Anterior cingulate cortex (tissue), 58 donors: Measurements from ENCODE around the gene DGKI.

Experiments
- DNase-seq, 58 donors: peaks; one replicate each; lab custom pipeline; 2025; lab: John Stamatoyannopoulos, UW

Gene DGKI

DNA sequence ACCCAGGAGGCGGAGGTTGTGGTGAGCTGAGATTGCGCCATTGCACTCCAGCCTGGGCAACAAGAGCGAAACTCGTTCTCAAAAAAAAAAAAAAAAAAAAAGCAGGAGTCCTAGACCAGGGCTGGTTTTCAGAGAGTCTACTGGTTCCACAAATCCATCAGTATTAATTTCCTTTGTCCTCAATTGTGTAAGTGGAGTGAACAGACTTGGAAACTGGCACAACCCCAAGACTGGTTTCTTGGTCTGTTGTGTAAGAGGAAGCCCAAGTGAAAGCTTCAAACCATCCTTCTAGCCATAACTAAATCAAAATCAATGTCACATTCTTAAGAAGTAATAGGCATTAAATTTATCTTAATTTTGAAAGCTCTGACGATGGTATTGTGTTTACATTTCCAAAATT lies 213.6 kb downstream of the DGKI start:
- DNase-seq = no peak

DNA sequence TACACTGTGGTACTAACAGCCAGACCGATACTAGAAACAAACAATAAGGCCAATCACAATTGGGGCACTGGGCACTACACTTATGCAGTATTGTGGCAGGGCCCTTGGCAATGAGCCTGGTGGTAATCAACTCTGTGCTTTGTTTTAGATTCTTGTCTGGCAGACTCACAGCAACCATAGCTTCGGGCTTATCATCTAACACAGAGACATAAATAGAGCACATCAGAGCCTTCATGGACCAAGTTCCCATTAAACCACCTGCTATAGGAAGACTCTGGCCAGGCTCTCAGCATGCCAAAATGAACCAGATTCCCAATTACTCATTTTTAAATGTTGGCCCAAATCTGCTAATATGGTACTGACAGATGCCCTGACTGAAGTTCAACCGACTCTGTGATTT lies 218.6 kb downstream of the DGKI start:
- peak in 42 of 58 donors; percentile 2 to 79 (median 36) for DNase-seq

DNA sequence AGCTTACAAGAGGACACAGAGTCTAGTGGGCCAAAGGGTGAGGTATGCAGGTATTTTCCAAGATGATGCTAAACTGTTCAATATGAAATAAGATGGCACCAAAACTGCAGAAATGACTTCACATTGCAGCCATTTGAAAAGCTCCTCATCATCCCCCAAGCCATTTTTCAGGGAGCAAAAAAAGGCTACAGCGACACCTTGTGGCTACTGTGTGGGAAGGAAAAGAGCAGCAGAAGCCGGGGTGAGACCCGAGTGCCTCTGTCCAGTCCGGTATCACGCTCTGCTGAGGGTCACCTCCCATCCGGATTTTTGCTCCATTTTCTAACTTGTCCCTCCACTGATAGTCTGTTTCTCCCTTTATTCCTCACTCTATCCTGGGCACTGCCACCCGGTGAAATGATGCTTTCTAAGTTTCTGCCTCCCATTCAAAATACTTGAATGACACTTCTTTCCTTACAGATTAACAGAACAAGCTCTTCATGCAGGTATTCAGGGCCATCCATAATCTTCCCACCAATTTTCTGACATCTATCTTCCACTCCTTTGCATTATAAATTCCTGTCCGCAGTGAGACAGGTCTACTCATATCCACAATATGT lies 220.2 kb downstream of the DGKI start:
- peak in 35 of 58 donors; percentile 1 to 45 (median 8) for DNase-seq

DNA sequence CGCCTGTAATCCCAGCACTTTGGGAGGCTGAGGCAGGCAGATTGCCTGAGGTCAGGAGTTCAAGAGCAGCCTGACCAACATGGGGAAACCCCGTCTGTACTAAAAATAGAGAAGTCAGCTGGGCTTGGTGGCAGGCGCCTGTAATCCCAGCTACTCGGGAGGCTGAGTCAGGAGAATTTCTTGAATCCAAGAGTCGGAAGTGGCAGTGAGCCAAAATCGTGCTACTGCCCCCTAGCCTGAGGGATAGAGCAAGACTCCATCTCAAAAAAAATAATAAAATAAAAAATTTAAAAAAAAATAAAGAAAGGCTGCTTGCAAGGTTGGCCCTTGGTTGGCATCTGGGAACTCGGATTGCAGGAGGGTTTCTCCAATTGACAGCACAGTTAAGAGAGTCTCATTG lies 221.6 kb downstream of the DGKI start:
- DNase-seq = no peak

DNA sequence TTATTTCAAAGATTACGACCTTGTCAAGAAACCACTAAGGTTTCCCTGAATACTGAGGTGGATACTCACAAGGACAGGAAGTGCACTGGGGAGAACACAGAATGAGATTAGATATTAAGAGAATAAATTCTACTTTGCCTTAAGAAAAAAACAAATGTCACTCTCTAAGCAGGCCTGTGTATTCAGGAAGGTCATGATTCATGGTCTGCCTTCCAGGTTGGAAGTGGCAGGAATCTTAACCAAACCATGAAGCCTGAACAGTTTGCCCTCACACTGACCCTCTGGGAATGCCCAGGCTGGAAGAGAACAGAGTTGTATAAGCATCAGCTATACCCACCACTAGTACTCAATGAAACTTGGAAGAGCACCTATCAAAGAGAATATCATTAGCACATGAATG lies 227.6 kb downstream of the DGKI start:
- no peak for DNase-seq

DNA sequence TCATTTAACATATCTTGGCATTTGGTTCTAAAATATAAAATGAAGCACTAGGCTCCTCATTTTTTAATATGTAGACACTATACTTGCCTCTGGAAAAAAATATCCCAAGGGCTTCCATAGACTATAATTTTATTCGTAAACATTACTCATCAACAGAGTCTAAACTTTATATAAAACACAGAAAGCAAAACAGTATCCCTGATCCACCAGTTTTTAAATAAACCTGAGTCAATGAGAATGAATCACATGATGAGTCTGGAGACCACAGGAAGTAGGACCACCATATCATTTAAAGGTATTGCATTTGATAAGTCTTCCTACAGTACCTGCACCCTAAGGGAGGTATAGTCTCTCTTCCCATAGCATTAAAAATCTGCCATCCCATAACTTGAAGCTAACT lies 228.0 kb downstream of the DGKI start:
- DNase-seq = no peak

DNA sequence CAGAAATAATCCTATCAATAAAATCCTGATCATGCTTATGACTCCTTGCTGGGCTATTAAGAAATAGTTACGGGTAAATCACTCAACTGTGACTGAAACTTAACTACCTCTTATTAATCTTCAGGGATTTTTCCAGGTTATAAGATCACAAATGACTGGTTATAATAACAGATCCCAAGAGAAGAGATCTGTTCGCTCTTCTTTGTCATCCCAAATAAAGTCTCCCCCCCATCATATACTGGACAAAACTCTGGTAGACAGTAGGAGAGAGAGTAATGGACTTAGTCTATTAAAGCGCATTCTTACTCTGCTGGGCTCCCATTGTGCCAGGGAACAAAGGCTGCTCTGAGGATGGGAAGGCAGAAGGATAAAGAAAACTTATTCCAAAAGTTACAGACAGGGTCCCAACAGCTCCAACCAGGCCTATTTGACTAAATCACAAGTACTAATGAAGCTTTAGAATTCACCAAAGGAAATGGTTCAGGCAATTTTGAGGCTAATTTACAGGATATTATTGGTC lies 233.7 kb downstream of the DGKI start:
- no peak for DNase-seq

DNA sequence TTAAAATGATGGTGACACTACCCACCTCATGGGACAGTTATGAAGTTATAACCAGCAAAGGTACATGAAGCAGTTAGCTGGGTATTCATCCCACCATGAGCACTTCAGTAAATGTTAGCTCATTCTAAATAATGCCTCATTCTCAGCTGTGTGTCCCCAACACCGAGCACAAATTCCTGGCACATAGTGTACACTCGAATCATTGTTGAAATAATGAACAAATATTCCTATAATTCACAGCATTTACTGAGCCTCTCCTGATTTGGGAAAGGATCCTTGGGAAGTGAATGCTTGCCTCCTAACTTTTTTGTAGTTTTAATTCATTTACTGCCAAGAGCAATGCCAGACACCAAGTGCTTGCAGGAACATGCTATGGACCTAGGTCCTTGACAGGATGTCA lies 235.2 kb downstream of the DGKI start:
- no peak for DNase-seq

DNA sequence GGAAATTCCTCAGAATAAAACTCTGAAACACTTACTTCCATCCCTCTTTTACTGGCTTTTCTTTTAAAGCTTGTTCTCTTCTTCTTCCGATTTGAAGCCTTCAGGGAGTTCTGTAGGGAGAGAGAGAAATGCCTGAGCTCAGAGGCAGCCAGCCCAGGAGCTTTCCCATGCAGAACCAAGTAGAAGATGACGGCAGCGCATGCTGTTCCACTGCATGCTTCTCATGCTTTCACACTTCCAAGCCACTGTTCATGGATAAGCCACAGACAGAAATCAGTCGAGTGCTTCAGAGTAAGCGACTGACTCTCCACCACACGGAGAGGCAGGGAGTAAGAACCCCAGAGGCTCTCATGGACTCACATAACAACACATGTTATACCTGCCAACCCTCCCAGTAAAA lies 237.3 kb downstream of the DGKI start:
- DNase-seq = no peak

DNA sequence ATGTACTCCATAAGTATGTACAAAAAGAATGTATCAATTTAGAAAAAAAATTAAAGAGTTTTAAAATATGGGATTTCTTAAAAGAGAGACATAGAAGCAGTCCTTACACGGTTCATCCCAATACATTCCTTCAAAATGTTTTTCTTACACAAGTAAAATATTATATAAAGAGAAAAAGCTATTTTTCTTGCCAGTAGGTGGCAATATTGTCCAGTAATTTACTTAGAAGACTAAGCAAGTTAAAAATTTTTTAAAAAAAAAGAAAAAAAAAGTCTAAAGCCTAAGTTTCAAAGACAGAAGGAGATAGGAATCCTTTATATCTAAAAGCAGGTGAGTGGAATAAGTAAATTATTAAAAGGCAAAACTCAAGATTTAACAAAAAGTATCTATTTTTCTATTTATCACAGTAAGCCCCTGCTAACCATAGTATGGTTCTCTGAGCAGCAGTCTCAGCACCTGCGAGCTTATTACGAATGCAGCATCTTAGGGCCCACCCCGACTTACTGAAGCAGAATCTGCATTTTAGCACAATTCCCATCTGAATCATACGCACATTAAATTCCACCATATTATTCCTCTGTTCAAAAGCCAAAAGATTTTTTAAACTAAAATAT lies 240.6 kb downstream of the DGKI start:
- peak in 1 of 58 donors; percentile 10 for DNase-seq

DNA sequence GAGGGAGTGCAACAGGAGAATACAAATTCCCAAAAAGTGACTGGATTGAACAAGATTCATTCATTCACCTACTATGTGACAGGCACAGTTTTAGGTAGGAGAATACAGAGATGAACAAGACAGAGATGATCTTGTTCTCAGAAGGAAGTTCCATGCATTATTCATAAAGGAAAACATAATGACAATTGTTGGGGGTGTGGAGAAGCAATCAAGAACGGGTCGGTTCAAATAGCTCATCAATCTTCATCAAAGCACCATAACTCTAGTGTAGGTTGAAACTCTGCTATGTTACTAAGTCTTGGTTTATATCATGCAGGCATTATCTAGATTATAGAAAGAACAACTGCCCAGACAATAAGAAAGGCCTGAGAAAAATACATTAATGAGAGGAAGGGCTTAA lies 243.7 kb downstream of the DGKI start:
- DNase-seq = no peak

DNA sequence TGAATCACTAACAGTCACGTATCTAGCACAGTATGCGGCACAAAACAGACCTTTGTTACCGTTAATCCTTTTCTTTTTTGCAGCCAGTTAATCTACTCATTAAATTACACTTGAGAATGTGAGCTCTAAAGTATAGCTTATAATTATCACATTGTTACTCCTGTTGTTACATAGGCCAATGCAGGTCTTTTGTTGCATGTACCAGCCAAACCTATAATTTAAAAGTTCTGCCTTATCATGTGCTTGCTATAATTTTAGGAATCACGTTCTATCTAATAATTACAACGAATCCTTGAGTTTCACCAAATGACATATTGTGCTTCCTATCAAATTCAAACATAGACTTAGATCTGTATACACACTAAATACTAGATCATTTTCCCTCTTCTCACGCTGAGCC lies 245.1 kb downstream of the DGKI start:
- DNase-seq = no peak

DNA sequence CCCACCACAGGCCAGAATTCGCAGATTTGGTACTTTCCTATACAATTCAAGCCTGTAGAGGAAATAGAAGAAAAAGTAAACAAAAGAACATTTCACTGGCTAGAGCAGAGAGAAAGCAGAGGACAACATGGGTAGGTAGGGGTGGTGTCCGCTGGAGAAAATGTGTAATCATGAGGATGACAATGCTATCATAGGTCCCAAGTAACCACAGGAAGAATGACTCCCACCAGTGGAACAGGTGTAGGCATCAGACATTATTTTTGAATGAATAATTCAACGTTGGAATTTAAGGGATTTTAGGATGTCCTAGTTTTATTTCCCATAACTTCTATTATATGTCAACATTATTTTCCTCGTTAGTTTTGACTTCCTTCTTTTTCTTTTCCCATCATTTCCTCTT lies 248.9 kb downstream of the DGKI start:
- DNase-seq = no peak

DNA sequence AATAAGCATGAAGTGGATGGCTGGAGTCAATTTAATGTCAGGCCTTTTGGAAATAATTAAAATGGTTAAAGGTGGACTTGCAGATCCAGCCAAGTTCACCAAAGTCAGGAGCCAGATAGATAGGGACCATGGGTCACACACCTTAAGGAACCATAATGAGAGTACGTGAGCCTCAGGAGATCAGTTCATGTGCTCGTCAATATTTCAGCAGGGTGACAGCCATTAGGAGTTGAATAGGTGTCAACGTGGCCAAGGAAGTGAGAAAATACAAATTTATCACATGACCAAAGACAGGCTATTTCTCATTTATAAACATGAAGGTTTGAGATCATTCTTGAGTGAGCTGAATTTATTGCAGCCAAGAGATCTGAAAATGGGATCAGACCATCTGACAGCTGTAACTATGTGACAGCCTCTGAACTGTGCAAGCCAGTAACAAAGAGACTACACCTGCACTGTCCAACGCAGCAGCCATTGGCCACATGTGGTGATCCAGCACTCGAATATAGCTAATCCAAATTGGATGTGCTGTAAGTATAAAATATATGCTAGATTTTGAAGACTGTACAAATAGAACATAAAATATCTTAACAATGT lies 253.6 kb downstream of the DGKI start:
- no peak for DNase-seq

DNA sequence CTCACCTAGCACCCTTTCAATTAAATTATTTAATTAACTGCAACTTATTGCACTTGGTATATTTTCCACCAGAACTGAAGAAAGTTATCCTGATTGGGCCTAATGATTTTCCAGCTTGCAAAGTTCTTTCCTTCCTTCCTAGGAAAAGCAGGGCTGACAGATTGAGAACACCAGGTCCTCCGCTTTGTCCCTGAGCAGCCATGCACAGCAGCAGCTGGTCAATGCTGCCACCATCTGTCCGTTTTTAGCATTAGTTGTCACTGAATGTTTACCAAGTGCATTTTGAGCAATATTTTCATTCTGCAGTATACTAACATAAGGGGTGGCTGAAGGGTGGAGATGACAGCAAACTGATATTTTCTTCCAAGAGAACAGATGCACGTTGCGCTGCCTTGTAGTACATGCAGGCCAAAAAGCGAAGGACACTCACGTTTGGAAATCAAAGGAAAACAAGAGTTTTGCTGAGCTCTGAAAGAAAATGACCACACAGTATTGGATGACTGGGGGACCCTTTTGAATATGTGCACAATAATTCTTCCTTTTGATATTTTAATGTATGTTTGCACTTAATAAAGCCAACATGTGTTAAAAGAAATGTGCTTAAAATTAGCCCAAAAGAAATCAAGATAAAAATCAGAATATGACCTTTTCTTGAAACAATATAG lies 254.4 kb downstream of the DGKI start:
- DNase-seq = peak in 49 of 58 donors; percentile 5 to 77 (median 43)

DNA sequence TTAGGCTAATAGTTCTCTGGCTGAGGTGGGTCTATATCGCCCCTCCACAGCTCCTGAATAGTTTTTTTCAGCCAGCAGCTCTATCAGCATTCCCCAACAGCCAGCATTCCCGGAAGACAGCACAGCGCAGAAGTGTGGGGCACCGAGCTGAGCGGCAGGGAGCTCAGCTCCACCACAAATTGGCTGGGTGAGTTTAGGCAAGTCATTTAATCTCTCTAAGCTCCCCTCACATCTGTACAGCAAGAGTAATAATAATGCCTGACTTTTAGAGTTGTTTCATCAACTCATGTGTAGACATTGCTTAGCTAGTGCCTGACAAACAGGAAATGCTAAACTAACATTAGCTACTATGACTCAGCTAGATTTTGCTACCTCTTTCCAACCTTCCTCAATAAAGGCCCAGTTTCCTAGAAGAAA lies 255.3 kb downstream of the DGKI start:
- no peak for DNase-seq

DNA sequence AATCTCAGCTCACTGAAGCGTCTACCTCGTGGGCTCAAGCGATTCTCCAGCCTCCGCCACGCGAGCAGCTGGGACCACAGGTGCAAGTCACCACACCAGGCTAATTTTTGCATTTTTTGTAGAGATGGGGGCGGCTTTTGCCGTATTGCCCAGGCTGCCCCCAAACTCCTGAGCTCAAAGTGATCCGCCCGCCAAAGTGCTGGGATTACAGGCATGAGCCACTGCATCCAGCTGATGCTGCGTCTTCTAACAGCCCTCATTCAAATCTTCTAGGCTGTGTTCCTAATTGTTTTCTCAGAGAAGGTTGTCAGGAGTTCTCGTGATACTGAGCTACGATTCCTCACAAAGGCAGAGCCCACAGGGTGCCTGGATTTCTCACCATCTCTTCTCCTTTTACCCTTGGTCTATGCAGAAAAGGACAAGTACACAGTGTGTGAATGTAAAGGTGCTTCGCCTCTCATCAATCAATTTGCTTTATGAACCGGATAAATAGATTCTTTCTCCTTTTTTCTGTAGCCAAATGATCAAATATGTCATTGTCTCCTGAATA lies 255.9 kb downstream of the DGKI start:
- DNase-seq = peak in 2 of 58 donors; percentile 3 to 9

DNA sequence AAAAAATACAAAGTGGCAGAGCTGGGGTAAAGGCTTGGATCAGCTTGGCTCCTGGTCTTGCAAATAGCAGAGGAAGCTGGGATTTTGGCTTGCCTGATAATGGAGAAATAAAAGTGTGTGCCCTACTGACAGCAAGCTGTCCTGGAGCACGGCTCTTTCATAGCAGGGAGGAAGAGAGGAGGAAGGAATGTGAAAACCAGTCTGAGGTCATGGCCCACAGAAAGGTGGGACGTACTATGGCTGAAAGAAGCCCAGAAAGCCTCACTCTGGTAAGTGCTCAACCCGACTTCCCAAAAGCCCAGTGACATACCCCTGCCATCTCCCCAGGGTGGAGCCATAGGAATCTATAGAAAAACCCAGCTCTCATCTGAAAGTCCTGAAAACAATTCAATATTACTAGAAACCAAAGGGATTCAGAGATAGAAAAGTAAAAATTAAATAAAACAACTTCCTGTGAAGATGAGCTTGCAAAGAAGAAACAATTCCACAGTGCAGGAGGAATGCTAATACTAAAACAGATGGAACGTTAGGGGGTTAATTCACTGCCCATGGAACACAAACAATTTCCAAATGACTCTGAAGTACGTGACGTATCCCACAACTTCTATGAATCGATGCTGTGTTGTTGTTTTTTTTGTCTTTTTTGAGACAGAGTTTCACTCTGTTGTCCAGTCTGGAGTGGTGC lies 256.6 kb downstream of the DGKI start:
- DNase-seq = no peak

DNA sequence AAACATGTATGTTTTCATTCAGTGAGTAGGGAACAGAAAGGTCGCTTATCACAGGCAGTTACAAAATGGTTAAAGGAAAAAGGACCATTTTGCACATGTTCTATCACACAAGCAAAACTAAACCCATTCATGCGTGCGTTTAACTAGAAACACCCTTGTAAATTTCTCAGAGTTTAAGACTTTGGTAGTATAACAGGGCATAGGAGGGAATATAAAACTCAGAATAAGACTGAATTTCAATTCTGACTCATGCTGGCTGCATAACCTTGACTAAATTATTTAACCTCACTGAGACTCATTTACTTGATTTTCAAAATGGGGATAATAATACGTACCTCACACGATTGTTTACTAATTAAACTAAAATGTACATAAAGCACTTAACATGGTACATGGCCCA lies 259.4 kb downstream of the DGKI start:
- DNase-seq = no peak

DNA sequence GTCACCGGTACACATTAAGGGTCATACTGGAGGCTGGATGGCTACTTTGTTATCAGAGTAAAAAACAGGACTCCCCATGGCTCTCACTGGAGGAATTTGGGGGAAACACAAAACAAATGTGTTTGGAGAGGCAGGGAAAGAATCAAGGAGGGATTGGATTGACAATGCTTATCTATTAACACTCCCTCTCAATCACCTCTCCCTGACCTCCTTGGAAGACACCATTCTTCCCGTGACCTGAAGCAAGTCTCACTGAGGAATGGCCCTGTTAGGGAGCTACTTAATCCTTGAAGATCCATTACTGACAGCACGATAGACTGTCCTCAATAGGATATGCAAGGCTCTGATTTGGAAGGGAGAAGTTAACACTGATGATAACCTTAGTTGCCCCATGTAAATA lies 261.2 kb downstream of the DGKI start:
- no peak for DNase-seq

DNA sequence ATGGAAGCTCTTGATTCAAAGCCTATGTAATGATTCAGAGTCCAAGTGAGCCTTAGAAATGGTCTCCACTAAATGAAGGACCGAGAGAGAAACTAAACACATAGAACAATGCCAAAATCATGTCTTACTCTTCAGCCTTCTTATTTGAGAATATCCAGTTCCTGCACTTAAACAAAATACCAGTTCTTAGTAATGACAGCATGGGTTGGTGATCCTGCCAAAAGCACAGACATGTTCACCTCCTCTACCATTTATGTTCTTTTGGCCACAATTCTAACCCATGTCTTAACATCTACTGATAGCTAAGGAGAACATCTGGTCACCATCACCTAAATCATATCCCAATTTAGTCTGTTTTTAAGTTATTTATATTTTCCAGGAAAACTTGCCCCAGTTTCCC lies 263.6 kb downstream of the DGKI start:
- DNase-seq = no peak
